ENCODE data around the gene PODN. TPM values are rescaled to one million over a fixed set of nuclear protein-coding genes. Genes with fewer than 3 reads are reported as not detected.

Gene PODN
- total and polyA plus RNA-seq, 2 of the 4 experiments (the other 2 are of a cell fraction): 0.54 to 6.2 TPM

GRCh38 chr1:53066891-53067738 lies 5.1 kb downstream of the PODN start:
- H2BK20ac ChIP-seq (ENCODE audit: low read depth, low read length): no peak overlapping the region
- H3K9ac ChIP-seq (ENCODE audit: low read depth, low read length): no peak overlapping the region
- no peak overlapping the region for H3K4me3 ChIP-seq (ENCODE audit: insufficient read depth, low read depth, low read length)
- H3K4me2 ChIP-seq (ENCODE audit: low read depth, low read length): no peak overlapping the region
- DNase-seq (no peak), ATAC-seq (ENCODE audit: low read depth) (no peak)
- TF ChIP-seq ELK1 (IDR thresholded peaks at IDR 0.05; ENCODE audit: borderline replicate concordance, low read depth, low read length): no peak
- TF ChIP-seq CEBPB (IDR thresholded peaks at IDR 0.05; ENCODE audit: low read depth, low read length): no peak
- TF ChIP-seq CHD1 (IDR thresholded peaks at IDR 0.05; ENCODE audit: low read depth, low read length): no peak
- dilution Hi-C loops (cut with HindIII; ENCODE audit: low sequenced_read_pairs, unreplicated experiment) (no loop called here), intact Hi-C loops (cut with micrococcal nuclease) (no loop called here), in situ Hi-C loops (cut with MboI; ENCODE audit: low sequenced_read_pairs) (no loop called here)
- peak overlapping the region; percentile 12; the same call in 1 of the 2 replicates for H2AK5ac ChIP-seq (ENCODE audit: low read depth, low read length)
- H3K36me3 ChIP-seq (ENCODE audit: control insufficient read depth, insufficient read depth, low read length): peaks cover 11% of the 10 kb centered on the region; the same call in 1 of the 2 replicates
- POLR2A ChIA-PET (ENCODE audit: unreplicated experiment): no interaction called here
- H4K5ac ChIP-seq (ENCODE audit: low read depth, low read length): no peak overlapping the region
- H4K20me1 ChIP-seq (ENCODE audit: insufficient read depth, low read length): no peaks in the 10 kb centered on the region
- no peak overlapping the region for H3K27ac ChIP-seq (ENCODE audit: insufficient read depth, low read length)
- no peak overlapping the region for H3K18ac ChIP-seq (ENCODE audit: low read depth, low read length)
- no peak overlapping the region for H2BK5ac ChIP-seq (ENCODE audit: low read depth, low read length, poor library complexity, severe bottlenecking)
- peaks cover 4% of the 10 kb centered on the region; the same call in 1 of the 2 replicates for H3K9me1 ChIP-seq (ENCODE audit: insufficient read depth, low read length)
- no peaks in the 10 kb centered on the region for H3K79me1 ChIP-seq (ENCODE audit: low read depth in 1 of 2, low read length in 2 of 2)
- H4K91ac ChIP-seq (ENCODE audit: insufficient read depth, low read depth, low read length): no peak overlapping the region
- no peak overlapping the region for H2AFZ ChIP-seq (replicated peaks; ENCODE audit: low read length, poor library complexity)
- peak overlapping the region in 1 of 2 experiments; percentile 4; a peak in 1 of 4 replicates for H4K8ac ChIP-seq (ENCODE audit: low read depth in 2 of 2, low read length in 2 of 2)
- H3K14ac ChIP-seq (replicated peaks; ENCODE audit: low read depth, low read length): no peak overlapping the region
- H2BK120ac ChIP-seq (ENCODE audit: low read depth, low read length): no peak overlapping the region
- peaks cover 4% of the 10 kb centered on the region for H3K4me1 ChIP-seq (ENCODE audit: control insufficient read depth, insufficient read depth, low read length)
- 92% methylated on average over 2 of the region's 13 CpGs; no CpG with 5 or more reads in 1 of the 2 experiments for WGBS, 2 experiments (ENCODE audit: extremely low coverage in 2 of 2, insufficient read length in 1 of 2)
- no peak overlapping the region for H3K56ac ChIP-seq (ENCODE audit: extremely low read depth, insufficient read depth, low read length)
- no TSS peak for BruUV-seq (replicated peaks)
- H3K9me3 ChIP-seq (ENCODE audit: control insufficient read depth, insufficient read depth, low read length): no peaks in the 10 kb centered on the region
- 0 out of 2 replicates have a peak overlapping the region, but pooled peaks have one; percentile 19 for H3K4ac ChIP-seq (ENCODE audit: low read depth, low read length)
- no peak overlapping the region for H2BK15ac ChIP-seq (ENCODE audit: low read depth, low read length)
- H3K27me3 ChIP-seq (ENCODE audit: control insufficient read depth, insufficient read depth, low read length): peaks cover 2% of the 10 kb centered on the region; the same call in 1 of the 2 replicates
- CTCF ChIA-PET: no interaction called here
- no peak overlapping the region for H3K23ac ChIP-seq (ENCODE audit: low read depth, low read length)
- no peak overlapping the region for H2AK9ac ChIP-seq (replicated peaks; ENCODE audit: low read depth, low read length, poor library complexity)
